Cardiac muscle cell (in vitro differentiated cells and primary cell): ENCODE data around the gene PLEKHA6. TPM values are rescaled to one million over a fixed set of nuclear protein-coding genes. Genes with fewer than 3 reads are reported as not detected.

ENCODE experiments used
- DNase-seq, 2 donors: peaks; one replicate each; pipeline versions ENCODE4 v3.0.0 to v3.0.0-alpha.2; 2010 to 2017; ENCODE audit warnings: low read depth in 1 of 2, low spot score in 1 of 2
- H3K27ac ChIP-seq: fragments of 200-600 bp; sonication (generic); 2 replicates; pipeline ENCODE4 v1.5.1; 2016
- H3K27me3 ChIP-seq: fragments of 200-600 bp; sonication (generic); 2 replicates; pipeline ENCODE4 v1.6.0; 2016; ENCODE audit warnings: control low read depth
- H3K36me3 ChIP-seq: fragments of 200-600 bp; sonication (generic); 2 replicates; pipeline ENCODE4 v1.5.1; 2016; ENCODE audit warnings: control low read depth
- H3K4me1 ChIP-seq: fragments of 200-600 bp; sonication (generic); 2 replicates; pipeline ENCODE4 v1.8.1; 2017; ENCODE audit warnings: low read depth, mild to moderate bottlenecking, mixed run types
- H3K4me3 ChIP-seq: fragments of 200-600 bp; sonication (generic); 2 replicates; pipeline ENCODE4 v1.5.1; 2016; ENCODE audit warnings: mild to moderate bottlenecking
- H3K9me3 ChIP-seq: fragments of 200-600 bp; sonication (generic); 2 replicates; pipeline ENCODE4 v1.5.1; 2017; ENCODE audit warnings: low read depth, mild to moderate bottlenecking, control low read depth
- polyA plus RNA-seq: library from polyadenylated mRNA; unstranded; fragments of >200 nt; fragmentation: Nextera tagmentation; extraction: Ambion mirVana; gene quantifications from 2 replicates; pipeline ENCODE4 v1.2.1, GENCODE V29; 2016
- total RNA-seq: library from RNA; depleted of rRNA; stranded (reverse); fragments of >200 nt; gene quantifications from 2 replicates; pipeline ENCODE4 v1.2.3, GENCODE V29; 2016
- TF ChIP-seq, protein P1 (sequence below): IDR thresholded peaks from 2 replicates; pipeline ENCODE4 v1.5.1; 2012; ENCODE audit warnings: low read depth, mild to moderate bottlenecking, low read length

The PLEKHA6 gene
- total and polyA plus RNA-seq, 2 experiments from 2014 or later, result 41.6 to 44.1 TPM

DNA sequence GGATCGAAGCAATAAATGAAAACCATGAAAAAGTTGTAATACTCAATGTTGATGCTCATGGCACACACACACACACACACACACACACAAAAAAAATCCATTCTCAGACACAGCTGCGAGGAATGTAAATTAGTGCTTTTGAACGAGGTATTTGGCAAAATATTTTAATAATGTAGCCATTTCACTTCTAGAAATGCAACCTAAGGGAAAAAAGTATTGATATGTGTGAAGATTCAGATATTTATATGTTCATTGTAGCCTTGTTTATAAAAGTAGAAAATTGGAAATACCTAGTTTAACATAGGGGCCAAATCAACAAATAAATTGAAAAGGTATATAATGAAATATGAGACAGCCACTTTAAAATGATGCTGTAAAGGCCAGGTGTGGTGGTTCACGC is 3.8 kb downstream of the PLEKHA6 start:
- Histone ChIP-seq H3K36me3 (no peaks in the 10 kb centered on the region), H3K27me3 (no peaks in the 10 kb centered on the region), H3K27ac (no peak overlapping the region), H3K9me3 (no peaks in the 10 kb centered on the region), H3K4me3 (no peak overlapping the region), H3K4me1 (peaks cover 40% of the 10 kb centered on the region)
- DNase-seq, result no peak
- TF ChIP-seq, protein P1, sequence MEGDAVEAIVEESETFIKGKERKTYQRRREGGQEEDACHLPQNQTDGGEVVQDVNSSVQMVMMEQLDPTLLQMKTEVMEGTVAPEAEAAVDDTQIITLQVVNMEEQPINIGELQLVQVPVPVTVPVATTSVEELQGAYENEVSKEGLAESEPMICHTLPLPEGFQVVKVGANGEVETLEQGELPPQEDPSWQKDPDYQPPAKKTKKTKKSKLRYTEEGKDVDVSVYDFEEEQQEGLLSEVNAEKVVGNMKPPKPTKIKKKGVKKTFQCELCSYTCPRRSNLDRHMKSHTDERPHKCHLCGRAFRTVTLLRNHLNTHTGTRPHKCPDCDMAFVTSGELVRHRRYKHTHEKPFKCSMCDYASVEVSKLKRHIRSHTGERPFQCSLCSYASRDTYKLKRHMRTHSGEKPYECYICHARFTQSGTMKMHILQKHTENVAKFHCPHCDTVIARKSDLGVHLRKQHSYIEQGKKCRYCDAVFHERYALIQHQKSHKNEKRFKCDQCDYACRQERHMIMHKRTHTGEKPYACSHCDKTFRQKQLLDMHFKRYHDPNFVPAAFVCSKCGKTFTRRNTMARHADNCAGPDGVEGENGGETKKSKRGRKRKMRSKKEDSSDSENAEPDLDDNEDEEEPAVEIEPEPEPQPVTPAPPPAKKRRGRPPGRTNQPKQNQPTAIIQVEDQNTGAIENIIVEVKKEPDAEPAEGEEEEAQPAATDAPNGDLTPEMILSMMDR, result no peak

DNA sequence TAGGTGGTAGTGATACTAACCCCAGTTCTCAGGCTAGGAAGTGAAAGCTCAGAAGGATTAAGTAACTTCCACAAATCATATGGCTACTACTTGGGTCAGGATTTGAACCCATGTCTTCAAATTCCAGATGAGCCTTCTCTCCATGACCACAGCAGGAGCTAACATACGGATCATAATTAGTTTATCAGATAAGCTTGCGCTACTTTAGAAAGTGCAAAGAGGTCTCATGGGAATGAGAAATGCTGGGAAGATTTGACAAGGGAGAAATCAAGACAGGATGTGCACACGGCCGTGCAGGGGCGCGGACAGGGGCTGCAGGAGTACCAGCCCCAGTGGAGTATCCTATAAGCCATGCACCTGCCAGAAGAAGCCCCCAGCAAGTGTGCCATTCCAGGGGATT is 5.2 kb downstream of the PLEKHA6 start:
- Histone ChIP-seq H3K27me3 (no peaks in the 10 kb centered on the region), H3K4me3 (no peak overlapping the region), H3K9me3 (no peaks in the 10 kb centered on the region), H3K36me3 (no peaks in the 10 kb centered on the region), H3K4me1 (peaks cover 38% of the 10 kb centered on the region), H3K27ac (no peak overlapping the region)
- TF ChIP-seq, protein P1, result no peak
- DNase-seq, result no peak

DNA sequence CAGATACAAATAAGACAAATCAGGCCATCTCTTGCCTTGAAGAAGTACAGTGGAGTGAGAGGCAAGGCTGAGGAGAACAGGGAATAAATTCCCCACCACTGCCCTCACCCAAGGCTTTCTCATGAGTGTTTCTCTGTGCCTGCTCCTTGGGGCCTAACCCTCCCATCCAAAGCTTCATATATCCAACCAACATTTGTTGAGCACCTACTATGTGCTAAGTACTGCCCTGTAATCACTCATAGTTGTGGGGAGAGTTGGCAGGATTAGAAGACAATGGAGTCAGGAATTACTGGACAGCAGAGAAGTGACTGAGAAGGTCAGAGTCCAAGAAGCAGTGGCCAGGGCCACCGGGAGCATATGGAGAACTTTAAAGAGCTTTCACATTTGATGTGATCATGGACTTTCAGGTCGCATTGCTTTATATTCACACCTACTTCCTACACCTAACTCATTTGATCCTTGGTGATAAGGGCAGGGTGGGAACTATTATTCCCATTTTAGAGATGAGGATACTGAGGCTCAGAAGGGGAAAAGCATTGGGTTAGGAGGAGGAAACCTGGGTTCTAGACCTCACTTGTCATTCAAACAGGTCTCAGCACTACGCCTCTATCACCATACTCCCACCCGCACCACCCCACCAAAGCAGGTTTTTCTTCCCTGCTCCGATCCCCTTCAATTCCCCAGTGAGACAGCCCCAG is 6.4 kb downstream of the PLEKHA6 start:
- Histone ChIP-seq H3K4me1 (peaks cover 33% of the 10 kb centered on the region), H3K4me3 (no peak overlapping the region), H3K27ac (no peak overlapping the region), H3K36me3 (no peaks in the 10 kb centered on the region), H3K27me3 (no peaks in the 10 kb centered on the region), H3K9me3 (no peaks in the 10 kb centered on the region)
- no peak for DNase-seq
- TF ChIP-seq, protein P1, result no peak

DNA sequence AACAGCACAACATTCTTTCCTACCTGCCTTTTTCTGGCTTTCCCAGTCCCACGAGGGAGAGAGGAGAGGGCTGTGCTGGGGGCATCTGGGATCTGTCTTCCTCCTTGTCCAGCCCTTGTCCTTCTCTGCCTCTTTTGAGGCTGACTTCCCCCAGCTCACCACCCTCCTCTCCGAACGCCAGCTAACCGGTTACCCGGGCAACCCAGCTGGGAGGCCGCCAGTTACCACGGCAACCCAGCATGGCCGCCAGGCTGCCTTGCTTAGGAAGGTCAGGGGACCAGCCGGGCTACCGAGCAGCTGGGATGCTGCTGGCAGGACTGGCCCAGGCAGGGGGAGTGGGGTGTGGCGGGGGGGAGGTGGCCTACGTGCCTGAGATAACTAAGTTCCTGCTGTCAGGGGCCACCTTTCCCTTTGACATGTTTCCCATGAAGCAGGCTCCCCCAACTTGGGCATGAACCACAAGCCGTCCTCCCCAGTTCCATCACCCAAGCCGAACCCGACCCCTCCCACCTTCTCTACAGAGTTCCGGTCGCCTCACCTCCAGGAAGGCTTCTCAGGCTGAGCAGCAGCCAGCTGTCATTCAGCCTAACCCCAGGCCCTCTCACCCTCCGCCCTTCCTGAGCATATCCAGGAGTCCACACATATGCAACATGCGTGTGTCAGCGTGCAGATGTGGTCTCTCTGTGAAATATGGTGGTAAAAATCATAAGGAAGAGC is 8.7 kb downstream of the PLEKHA6 start:
- peak; percentile 79 to 88 for DNase-seq
- TF ChIP-seq, protein P1, result no peak
- Histone ChIP-seq H3K4me1 (peaks cover 34% of the 10 kb centered on the region), H3K4me3 (no peak overlapping the region), H3K9me3 (no peaks in the 10 kb centered on the region), H3K27ac (peak overlapping the region; percentile 73), H3K27me3 (no peaks in the 10 kb centered on the region), H3K36me3 (no peaks in the 10 kb centered on the region)

DNA sequence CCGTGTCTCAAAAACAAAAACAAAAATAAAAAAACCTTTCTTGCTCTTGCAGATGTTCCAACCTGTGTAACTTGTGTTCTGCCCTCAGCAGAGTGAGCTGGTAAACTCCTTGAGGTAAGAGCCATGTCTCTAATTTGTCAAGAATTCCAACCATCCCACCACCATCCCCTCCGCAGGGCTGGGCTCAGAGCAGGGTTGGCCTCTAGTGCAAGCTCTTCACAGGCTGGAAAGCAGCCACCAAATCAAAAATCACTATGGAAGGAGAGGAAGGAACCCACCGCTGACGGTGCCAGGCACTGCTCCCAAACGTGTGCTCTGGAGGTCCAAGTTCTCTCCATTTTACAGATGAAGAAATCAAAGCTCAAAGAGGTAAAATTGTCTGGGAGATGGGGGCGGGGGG is 9.4 kb downstream of the PLEKHA6 start:
- Histone ChIP-seq H3K27ac (peak overlapping the region; percentile 73), H3K27me3 (no peaks in the 10 kb centered on the region), H3K9me3 (no peaks in the 10 kb centered on the region), H3K4me1 (peaks cover 41% of the 10 kb centered on the region), H3K36me3 (no peaks in the 10 kb centered on the region), H3K4me3 (no peak overlapping the region)
- TF ChIP-seq, protein P1, result no peak
- DNase-seq, result peak in 1 of 2 donors; percentile 31
